GM19351 (cell line): Measurements from ENCODE around the gene SIRPB2.

Experiments
- ATAC-seq: cut with Tn5 transposase; IDR thresholded peaks from one replicate; pipeline ENCODE4 v1.9.1; 2021; ENCODE audit warnings: mild to moderate bottlenecking, moderate library complexity; ENCODE audit not compliant: unreplicated experiment

Gene SIRPB2

GRCh38 chr20:1491281-1491840 is at the start of gene SIRPB2:
Gene SIRPB2 (minus strand): TSS chr20:1491420. CDS start chr20:1491359, 61 bp downstream.
- no peak for ATAC-seq

GRCh38 chr20:1539816-1540419 is 48.7 kb upstream of the SIRPB2 start:
- no peak for ATAC-seq

- ATAC-seq = no peak
Measured at GRCh38 chr20:1538655-1539054, 47.4 kb upstream of the SIRPB2 start.

DNA sequence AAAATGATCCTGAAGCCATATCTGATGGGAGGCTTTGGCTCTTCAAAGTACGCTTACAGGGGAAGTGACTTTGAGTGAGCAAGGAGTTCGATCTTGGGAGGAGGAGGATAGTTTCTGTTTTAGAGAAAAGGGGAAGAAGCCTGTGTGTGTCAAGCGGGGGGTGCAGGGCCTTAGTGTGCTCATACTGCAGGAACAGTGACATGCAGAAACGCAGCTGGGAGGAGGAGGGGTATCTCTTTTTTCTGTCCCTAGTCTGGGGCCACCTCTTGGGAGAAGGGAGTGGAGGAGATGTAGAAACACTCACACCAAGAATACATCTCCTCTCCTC is 46.5 kb upstream of the SIRPB2 start:
- ATAC-seq = no peak

GRCh38 chr20:1536893-1537730 is 45.9 kb upstream of the SIRPB2 start:
- ATAC-seq = no peak

- ATAC-seq = peak; percentile 89
Measured at GRCh38 chr20:1535420-1536175, 44.4 kb upstream of the SIRPB2 start.

GRCh38 chr20:1534526-1534925 is 43.3 kb upstream of the SIRPB2 start:
- no peak for ATAC-seq

GRCh38 chr20:1533059-1533458 is 41.8 kb upstream of the SIRPB2 start:
- no peak for ATAC-seq

DNA sequence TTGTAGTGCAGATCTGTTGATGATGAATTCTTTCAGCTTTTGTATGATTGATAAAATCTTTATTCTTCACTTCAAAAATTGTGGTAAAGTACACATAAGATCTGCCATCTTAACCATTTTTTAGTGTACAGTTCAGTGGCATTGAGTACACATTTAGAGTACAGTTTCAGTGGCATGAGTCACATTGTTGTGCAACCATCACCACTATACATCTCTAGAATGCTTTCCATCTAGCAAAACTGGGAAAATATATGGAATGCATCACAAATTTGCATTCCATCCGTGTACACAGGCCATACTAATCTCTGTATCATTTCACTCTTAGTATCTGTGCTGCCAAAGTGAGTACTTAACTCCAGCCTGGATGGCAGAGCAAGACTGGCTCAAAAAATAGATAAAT is 37.6 kb upstream of the SIRPB2 start:
- no peak for ATAC-seq

GRCh38 chr20:1527923-1528322 is 36.7 kb upstream of the SIRPB2 start:
- ATAC-seq = no peak

- ATAC-seq = no peak
Measured at GRCh38 chr20:1526896-1527295, 35.7 kb upstream of the SIRPB2 start.

DNA sequence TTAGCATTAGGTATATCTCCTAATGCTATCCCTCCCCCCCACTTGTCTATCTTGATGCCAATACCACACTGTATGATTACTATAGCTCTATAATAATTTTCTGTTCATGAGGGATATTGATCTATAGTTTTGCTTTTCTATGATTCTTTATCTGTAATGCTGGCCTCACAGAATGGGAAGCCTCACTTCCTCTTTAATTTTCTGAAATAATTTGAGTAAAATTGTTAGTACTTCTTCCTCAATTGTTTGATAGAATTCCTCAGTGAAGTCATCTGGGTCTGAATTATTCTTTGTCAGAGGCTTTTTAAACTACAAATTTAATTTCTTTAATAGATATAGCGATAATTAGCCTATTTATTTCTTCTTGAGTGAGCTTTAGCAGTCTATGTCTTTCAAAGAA is 35.1 kb upstream of the SIRPB2 start:
- ATAC-seq = no peak

DNA sequence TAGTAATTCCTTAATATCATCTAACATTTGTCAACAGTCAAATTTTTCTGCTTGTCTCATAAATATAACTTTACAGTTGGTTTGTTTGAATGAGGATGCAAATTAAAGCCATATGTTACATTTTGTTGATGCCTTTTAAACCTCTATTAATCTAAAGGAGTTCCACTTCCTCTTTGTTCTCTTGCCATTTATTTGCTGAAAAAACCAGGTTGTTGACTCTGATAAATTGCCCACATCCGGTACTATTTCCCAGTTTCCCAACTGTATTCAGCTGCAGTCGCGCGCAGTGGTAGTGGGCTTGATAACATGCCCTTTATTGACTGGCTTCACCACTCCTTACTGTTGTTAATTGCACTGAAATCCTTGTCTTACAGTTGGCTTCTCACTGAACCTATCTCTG is 32.8 kb upstream of the SIRPB2 start:
- no peak for ATAC-seq

- no peak for ATAC-seq
Measured at GRCh38 chr20:1517010-1517409, 25.8 kb upstream of the SIRPB2 start.

- ATAC-seq = no peak
Measured at GRCh38 chr20:1513801-1514200, 22.6 kb upstream of the SIRPB2 start.

DNA sequence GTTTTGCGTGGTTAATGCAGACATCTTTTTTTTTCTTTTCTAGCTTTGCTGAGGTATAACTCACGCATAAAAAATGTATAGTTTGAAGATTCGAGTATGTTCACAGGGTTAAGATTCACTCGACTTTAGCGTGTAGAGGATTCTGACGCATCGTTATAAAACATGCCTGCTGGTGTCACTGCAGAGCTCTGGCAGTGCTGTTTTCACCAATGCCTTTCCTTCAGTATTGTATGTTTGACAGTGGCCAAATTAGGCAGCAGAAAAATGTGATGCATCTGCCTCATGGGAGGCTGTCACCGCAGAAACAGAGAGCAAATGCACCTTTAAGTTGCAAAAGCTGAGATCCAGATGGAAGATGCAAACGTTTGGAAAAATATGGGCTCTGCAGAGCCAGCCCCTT is 18.0 kb upstream of the SIRPB2 start:
- no peak for ATAC-seq

GRCh38 chr20:1508574-1508973 is 17.4 kb upstream of the SIRPB2 start:
- no peak for ATAC-seq

- no peak for ATAC-seq
Measured at GRCh38 chr20:1507276-1507675, 16.1 kb upstream of the SIRPB2 start.

DNA sequence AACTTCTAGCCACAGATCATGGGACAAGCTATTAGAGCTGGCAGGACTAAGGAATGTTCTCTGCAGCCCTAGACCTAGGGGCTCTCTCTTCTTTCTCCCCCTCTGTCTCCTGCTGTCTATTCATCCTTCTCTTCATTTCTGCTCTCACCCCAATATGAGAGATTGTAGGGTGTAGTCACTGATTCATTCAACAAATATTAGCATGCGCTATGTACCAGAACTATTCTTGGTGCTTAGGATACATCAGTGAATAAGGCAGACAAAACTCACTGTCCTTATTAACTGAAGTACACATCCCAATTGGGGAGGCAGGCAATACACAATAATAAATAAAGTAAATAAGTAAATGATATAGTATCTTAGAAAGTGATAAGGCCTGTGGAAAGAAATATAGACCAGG is 14.7 kb upstream of the SIRPB2 start:
- no peak for ATAC-seq

- no peak for ATAC-seq
Measured at GRCh38 chr20:1505361-1505760, 14.1 kb upstream of the SIRPB2 start.

GRCh38 chr20:1503564-1504227 is 12.5 kb upstream of the SIRPB2 start:
- peak; percentile 97 for ATAC-seq
